Measurements from ENCODE around the gene GOLGA6L26. TPM values are rescaled to one million over a fixed set of nuclear protein-coding genes. Genes with fewer than 3 reads are reported as not detected.

The GOLGA6L26 gene
- total and polyA plus RNA-seq, 3 donors from 2014 or later, result 5.8 to 13.9 TPM; not detected in 1

Small RNA genes lying within 50 kb of the gene (small RNA-seq; reads per million reads assigned to genes)
- gene RN7SL536P, result 0 reads per million in 2 donors

Other genes starting within 250 kb of the GOLGA6L26 start
- 1 to 10 TPM; 1.7 to 4.7 TPM for gene GOLGA6L1, start 197.4 kb downstream of the GOLGA6L26 start, total RNA-seq
- gene GOLGA6L1, start 197.4 kb downstream of the GOLGA6L26 start, polyA plus RNA-seq (ENCODE audit: insufficient read depth, low read depth, low replicate concordance), result 17.8 TPM
- gene GOLGA8S, start 20.6 kb upstream of the GOLGA6L26 start, total RNA-seq, result 10 to 100 TPM in 1 of 2 donors, 1 to 10 TPM in 1; 9.2 to 33.9 TPM
- 15.5 TPM for gene GOLGA8S, start 20.6 kb upstream of the GOLGA6L26 start, polyA plus RNA-seq (ENCODE audit: insufficient read depth, low read depth, low replicate concordance)
- gene GOLGA6L2, start 113.0 kb upstream of the GOLGA6L26 start, total RNA-seq, result 10 to 100 TPM in 1 of 2 donors, 1 to 10 TPM in 1; 4.2 to 14.6 TPM
- 32.0 TPM for gene GOLGA6L2, start 113.0 kb upstream of the GOLGA6L26 start, polyA plus RNA-seq (ENCODE audit: insufficient read depth, low read depth, low replicate concordance)
- gene MKRN3, start 231.5 kb upstream of the GOLGA6L26 start, total RNA-seq, result 1 to 10 TPM; 6.4 to 7.8 TPM
- 4.5 TPM for gene MKRN3, start 231.5 kb upstream of the GOLGA6L26 start, polyA plus RNA-seq (ENCODE audit: insufficient read depth, low read depth, low replicate concordance)

Data from testis (tissue), 3 donors.